GM19468 (cell line): ENCODE measurements around the gene NET1.
"Not testable (repeated sequence)": the region's sequence is repeated elsewhere in the genome, so short reads cannot be mapped to it uniquely, and the experiment has no call there.

Source experiments
- ATAC-seq: cut with Tn5 transposase; IDR thresholded peaks from one replicate; pipeline ENCODE4 v1.9.1; 2021; ENCODE audit warnings: mild to moderate bottlenecking, moderate library complexity, moderate number of reproducible peaks; ENCODE audit not compliant: unreplicated experiment; ENCODE audit errors: extremely low read depth

The NET1 gene

DNA sequence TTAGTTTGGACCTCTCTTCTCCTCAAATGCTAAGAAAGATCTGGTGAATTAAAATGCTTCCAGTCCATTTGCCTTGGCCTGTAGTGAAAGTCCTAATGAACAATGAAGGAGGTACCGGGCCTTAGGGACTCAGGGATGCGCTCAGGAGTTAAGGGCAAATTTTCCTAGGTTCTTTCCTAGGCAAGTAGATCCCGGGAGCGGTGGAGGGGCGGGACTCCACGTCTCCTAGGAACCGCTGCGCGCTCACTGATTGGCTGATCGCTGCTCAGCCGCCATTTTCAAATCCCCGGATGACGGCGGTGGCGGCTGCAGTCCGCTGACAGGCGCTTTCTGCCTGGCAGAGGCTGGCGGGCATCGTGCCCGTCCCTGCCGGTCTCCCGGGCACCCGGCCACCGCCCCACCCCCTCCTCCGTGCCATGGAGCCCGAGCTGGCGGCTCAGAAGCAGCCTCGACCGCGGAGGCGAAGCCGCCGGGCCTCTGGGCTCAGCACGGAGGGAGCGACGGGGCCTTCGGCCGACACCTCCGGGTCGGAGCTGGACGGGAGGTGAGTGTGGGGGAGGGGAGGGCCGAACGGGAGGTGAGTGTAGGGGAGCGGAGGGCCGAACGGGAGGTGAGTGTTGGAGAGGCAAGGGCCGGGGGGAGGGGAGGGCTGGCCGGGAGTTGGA is at the start of gene NET1:
Gene NET1 (plus strand): TSS at position 281 of the 665 bp plus-strand sequence. CDS start 136 bp downstream, at position 417.
- peak; percentile 95 for ATAC-seq

- ATAC-seq: no peak
These were observed 49.5 kb upstream of the NET1 start for GRCh38 chr10:5362873-5363272.

DNA sequence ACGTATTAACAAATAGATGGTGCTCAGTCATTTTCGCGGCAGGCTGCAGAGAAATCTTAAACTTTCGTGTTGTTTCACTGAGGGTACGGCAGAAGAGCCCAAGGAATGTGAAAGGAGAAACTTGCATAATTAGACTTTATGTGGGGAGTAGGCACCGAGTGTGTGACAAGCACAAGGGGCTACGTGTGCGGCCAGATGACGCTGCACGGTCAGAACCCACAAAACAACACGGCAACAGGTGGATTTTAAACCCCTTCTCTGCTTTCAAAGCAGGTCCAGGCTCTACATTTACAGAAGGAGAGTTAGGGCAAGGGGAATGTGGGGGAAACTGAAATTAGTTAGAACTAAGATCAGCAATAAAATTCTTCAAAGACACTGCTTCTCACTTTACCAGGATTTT is 48.0 kb upstream of the NET1 start:
- ATAC-seq: no peak

DNA sequence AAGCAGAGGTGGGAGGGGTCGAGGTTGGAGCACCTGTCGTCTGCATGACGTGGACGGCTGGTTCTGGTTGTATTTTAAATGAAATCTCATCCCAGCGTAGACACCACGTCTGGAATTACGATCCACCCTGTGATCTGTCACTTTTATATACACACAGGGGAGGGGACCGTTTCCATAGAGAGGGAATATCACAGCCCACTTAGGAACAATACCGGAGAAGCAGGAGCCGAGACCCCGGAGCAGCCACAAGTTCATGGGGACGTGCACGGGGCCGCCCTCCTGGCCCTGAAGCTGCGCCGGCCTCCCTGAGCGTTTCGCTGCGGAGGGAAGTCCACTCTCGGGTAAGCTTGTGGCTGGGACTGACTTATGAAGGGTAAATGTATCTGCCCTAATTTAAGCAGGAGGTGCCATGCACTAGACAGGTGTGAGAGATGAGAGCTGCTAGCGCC is 47.4 kb upstream of the NET1 start, which contains the start of gene UCN3:
Gene UCN3 (plus strand): TSS at position 77 of the 449 bp plus-strand sequence. CDS start 8,755 bp downstream, outside the sequence.
- ATAC-seq: no peak

- ATAC-seq: no peak
These were observed 46.4 kb upstream of the NET1 start for GRCh38 chr10:5365928-5366327.

DNA sequence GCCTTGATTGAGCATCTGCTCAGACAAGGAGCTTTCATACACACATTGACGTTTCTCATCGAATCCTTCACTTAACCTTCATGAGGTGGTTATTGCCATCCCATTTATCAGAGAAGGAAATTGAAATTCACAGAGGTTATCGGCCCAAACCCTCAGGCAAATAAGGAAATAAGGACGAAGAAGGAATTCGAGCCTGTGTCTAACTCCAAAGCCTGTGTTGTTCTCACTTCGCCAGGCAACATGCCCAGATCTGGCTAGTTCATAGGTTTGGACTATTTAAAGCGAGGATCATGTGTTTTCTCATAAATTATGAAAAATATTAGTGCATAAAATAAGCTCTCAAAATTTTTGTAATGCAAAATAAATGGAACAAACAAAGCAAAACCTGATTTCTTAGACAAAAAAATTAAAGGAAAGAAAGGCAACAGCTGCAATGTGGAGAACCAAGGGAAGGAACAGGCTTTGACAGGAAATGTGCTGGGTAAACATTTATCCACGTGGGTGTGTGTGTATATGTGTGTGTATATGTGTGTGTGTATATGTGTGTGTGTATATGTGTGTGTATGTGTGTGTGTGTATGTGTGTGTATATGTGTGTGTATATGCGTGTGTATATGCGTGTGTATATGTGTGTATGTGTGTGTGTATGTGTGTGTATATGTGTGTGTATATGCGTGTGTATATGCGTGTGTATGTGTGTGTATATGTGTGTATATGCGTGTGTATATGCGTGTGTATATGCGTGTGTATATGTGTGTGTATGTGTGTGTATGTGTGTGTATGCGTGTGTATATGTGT is 42.8 kb upstream of the NET1 start:
- no peak for ATAC-seq

- ATAC-seq: no peak
These were observed 41.6 kb upstream of the NET1 start for GRCh38 chr10:5370493-5371352.

GRCh38 chr10:5373307-5373706 is 39.0 kb upstream of the NET1 start:
- ATAC-seq: no peak

- ATAC-seq: no peak
These were observed 38.3 kb upstream of the NET1 start for GRCh38 chr10:5373891-5374611.

- no peak for ATAC-seq
These were observed 35.9 kb upstream of the NET1 start for GRCh38 chr10:5376450-5376849.

- not testable (repeated sequence) for ATAC-seq
These were observed 33.2 kb upstream of the NET1 start for GRCh38 chr10:5379202-5379601.

- ATAC-seq: not testable (repeated sequence)
These were observed 32.0 kb upstream of the NET1 start for GRCh38 chr10:5380395-5380794.

DNA sequence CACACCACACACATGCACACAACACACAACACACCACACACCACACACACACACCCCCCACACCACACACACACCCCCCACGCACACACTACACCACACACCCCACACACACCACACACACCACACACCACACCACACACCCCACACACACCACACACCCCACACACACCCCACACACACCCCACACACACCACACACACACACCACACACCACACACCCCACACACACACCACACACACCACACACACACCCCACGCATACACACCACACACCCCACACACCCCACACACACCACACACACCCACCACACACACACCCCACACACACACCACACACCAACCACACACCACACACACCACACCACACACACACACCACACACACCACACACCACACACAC is 31.2 kb upstream of the NET1 start:
- no peak for ATAC-seq

DNA sequence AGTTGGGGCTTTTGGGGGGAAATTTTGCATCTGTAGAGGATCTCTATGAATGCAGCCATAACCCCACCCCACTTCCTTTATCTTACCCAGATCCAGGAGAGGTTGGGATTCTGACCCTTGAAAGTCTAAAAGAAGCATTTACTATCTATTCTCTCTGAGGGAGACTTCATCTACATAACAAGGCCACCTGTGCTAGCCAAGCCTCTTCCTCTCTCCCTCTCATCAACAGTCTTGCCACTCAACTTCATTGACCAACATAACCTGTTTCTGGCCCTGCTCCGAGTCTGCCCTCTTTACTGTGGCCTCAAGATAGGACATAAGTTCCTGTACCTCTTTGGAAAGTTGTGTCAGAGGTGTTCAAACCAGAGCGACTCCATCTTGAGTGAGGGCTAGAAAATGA is 27.1 kb upstream of the NET1 start:
- no peak for ATAC-seq

GRCh38 chr10:5387169-5387568 is 25.2 kb upstream of the NET1 start:
- no peak for ATAC-seq

DNA sequence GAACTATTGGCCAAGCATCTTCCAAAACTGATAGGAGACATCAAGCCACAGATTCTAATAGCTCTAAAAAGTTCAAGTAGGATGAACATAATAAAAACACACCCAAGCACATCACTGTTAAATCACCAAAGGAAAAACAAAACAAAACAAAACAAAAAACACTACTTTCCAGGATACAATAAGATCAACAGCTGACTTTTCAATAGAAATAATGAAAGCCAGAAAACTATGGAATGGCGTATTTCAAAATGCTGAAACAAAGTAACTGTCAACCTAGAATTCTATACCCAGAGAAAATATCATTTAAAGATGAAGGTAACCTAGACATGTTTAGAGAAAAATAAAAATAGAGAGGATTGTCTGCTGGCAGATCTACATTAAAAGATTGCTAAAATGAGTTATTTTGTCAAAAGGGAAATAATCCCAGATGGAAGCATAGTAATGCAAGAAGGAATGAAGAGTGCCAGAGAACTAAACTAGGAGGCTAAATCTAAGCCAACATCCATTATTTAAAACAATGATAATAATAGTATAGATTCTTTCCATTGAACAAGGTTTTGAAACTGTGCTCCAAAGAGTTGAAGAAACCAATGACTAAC is 21.7 kb upstream of the NET1 start:
- ATAC-seq: no peak

DNA sequence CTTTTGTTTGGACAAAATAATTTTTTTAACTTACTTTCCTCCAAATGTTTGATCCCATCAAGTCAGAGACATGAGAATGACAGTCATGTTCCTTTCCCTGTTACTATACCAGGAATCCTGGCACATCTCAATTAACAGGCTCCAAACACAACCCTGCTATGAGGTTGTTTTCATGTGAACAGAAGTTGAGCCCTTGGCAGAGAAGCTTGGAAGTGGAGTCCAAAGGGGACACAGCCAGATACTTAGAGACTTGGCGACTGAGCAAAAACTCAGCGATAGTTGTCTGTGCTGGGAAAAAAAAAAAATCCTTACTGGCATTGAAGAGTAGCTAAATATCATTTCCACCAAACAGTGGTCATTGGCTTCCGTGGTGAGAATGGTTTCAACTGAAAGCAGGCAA is 20.6 kb upstream of the NET1 start:
- no peak for ATAC-seq

DNA sequence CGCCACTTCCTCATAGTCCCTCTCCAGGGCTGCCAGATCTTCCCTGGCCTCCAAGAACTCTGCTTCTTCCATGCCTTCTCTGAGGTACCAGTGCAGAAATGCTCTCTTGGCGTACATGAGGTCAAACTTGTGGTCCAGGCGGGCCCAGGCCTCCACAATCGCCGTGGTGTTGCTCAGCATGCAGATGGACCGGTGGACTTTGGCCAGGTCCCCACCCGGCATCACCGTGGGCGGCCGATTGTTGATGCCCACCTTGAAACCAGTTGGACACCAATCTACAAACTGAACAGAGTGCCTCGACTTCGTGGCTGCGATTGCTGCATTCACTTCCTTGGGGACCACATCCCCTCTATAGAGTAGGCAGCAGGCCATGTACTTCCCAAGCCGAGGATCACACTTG is 18.8 kb upstream of the NET1 start:
- ATAC-seq: no peak

DNA sequence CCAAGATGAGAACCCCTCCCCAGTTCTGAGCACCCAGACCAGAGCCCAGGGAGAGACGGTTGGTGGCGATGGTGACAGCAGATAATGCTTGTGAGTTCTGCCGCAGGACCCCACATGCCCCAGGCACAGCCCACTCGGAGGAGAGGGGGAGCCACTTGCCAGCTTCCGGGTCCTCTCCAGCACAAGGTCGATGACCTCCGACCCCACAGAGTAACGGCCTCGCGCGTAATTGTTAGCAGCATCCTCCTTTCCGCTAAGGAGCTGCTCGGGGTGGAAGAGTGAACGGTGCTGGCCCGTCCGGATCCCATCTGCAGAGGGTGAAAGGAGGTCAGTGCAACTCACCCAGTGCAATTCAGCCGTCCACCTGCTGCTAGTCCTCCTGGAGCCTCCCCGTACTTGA is 17.2 kb upstream of the NET1 start:
- ATAC-seq: no peak
